GM12892 (cell line): ENCODE results near the gene USF2.

Experiments
- DNase-seq: peaks from one replicate; pipeline ENCODE4 v3.0.0; 2011; ENCODE audit not compliant: insufficient read length
- FAIRE-seq: peaks from 2 replicates; lab custom pipeline; 2011; peaks lifted over from hg19 to GRCh38; lab: Jason Lieb, UNC
- POLR2A ChIP-seq: IDR thresholded peaks from 2 replicates; pipeline ENCODE4 v1.6.1; 2011; ENCODE audit warnings: low read depth, low read length, control low read depth
- POLR2AphosphoS5 ChIP-seq: IDR thresholded peaks from 2 replicates; pipeline ENCODE4 v1.6.1; 2011; ENCODE audit warnings: low read depth, low read length, control low read depth
- TAF1 ChIP-seq: IDR thresholded peaks from 2 replicates; pipeline ENCODE4 v1.6.1; 2011; ENCODE audit warnings: low read depth, mild to moderate bottlenecking, control low read depth, low read length, borderline replicate concordance

USF2 gene

DNA sequence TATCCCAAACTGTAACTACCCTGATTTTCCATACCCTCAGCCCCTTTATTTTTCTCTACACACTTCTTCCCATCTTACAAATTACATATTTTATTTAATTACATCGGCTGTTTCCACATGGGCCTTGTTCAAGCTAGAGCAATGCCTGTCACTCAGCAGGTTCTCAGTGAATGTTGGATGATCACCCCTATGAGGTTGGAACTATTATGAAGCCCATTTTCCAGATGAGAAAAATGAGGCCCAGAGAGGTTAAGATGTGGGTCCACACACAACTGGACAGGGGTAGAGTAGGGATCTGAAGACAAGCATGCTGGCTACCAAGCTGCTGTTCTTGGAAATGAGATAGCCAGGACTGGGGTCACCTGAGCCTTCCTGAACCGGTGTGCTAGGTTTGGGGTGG, 33.2 kb downstream of the USF2 start:
- FAIRE-seq = no peak
- DNase-seq = no peak
- TF ChIP-seq TAF1 = no peak
- TF ChIP-seq POLR2A = no peak
- TF ChIP-seq POLR2AphosphoS5 = no peak

DNA sequence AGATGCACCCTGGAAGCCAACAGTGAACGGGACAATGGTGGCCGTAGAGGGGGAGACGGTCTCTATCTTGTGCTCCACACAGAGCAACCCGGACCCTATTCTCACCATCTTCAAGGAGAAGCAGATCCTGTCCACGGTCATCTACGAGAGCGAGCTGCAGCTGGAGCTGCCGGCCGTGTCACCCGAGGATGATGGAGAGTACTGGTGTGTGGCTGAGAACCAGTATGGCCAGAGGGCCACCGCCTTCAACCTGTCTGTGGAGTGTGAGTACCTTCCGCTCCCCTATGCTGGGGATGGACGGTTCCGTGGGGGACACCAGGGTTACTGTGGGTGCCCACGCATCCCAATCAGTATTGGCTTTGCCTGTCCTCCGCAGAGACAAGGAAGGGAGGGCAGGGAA, 33.7 kb downstream of the USF2 start:
- TF ChIP-seq POLR2AphosphoS5 (no peak), TAF1 (no peak), POLR2A (no peak)
- no peak for FAIRE-seq
- DNase-seq = no peak

- DNase-seq (no peak), FAIRE-seq (no peak)
- no peak for TF ChIP-seq TAF1
- TF ChIP-seq POLR2AphosphoS5 = no peak
- no peak for TF ChIP-seq POLR2A
Observed at GRCh38 chr19:35303357-35303915, 34.7 kb downstream of the USF2 start.

DNA sequence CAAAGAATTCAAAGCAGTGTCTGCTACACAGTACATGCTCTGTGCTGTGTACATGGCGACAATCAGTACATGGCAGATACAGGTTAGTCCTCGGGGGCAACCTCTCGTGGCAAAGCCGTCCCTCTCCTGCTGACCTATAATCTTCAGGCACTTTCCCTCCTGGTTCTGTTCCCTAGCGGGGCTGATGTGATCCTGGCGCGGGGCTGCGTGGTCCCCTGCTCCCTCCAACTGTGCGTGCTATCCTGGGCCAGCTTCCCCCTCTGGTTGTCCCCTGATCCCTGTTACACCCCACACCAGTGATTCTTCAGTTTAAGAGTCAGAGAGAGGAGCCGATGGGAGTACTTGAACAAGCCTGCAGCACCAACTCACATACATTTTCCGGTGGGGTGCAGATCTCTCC, 35.3 kb downstream of the USF2 start:
- TF ChIP-seq TAF1 (no peak), POLR2A (no peak), POLR2AphosphoS5 (no peak)
- DNase-seq = no peak
- FAIRE-seq = no peak

DNA sequence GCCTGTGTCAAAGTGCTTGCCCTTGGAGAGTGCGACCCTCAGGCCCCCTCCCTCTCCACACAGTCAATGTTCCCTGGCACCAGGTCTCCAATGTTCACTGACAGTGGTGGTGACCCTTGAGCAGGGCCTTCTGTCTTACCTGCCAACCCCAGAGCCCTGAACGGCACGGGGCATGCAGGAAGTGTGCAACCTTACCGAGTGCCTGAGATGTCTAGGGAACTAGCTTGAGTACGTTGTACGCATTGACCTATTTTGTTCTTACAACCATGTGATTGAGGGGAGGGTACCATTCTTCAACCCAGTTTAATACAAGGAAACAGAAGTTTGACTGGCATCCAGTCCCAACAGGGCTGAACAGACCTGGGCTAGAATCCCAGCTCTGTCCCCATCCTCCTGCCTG, 36.4 kb downstream of the USF2 start:
- no peak for TF ChIP-seq POLR2AphosphoS5
- TF ChIP-seq TAF1 = no peak
- no peak for TF ChIP-seq POLR2A
- peak; percentile 67 for FAIRE-seq
- DNase-seq = no peak

DNA sequence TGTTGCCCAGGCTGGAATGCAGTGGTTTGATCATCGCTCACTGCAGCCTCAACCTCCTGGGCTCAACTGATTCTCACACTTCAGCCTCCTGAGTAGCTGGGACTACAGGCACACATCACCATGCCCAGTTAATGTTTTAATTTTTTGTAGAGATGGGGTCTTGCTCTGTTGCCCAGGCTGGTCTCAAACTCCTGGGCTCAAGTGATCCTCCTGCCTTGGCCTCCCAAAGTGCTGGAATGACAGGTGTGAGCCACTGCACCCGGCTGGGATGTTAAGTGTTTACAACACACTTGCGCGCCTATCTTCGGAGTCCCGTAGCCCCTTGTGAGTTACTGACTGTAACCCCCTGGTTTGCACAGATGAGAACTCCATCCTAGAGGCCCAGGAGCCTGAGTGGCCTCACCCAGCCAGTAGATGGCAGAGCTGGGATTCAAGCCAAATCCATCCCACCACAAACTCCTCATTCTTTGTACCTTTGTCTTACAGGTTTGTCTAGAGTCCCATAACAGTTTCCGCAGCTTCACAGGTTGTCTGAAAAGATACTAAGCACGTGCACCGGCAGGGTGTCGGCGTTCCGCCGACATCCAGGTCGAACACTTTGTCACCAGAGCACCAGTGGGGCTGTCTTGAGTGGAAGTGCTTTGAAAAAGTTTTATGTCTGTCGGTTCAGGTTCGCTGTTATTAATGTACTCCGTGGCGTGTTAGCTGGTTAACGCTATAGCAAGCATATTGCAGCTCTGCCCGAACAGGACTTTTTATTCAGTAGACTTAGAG, 37.9 kb downstream of the USF2 start:
- peak; percentile 76 for FAIRE-seq
- TF ChIP-seq POLR2AphosphoS5 = no peak
- no peak for TF ChIP-seq TAF1
- no peak for DNase-seq

- FAIRE-seq (no peak), DNase-seq (no peak)
- TF ChIP-seq TAF1 (no peak), POLR2A (no peak), POLR2AphosphoS5 (no peak)
Observed at GRCh38 chr19:35307931-35308330, 39.2 kb downstream of the USF2 start.

GRCh38 chr19:35308910-35309309, 40.1 kb downstream of the USF2 start:
- no peak for TF ChIP-seq POLR2A
- no peak for TF ChIP-seq TAF1
- FAIRE-seq (no peak), DNase-seq (no peak)

DNA sequence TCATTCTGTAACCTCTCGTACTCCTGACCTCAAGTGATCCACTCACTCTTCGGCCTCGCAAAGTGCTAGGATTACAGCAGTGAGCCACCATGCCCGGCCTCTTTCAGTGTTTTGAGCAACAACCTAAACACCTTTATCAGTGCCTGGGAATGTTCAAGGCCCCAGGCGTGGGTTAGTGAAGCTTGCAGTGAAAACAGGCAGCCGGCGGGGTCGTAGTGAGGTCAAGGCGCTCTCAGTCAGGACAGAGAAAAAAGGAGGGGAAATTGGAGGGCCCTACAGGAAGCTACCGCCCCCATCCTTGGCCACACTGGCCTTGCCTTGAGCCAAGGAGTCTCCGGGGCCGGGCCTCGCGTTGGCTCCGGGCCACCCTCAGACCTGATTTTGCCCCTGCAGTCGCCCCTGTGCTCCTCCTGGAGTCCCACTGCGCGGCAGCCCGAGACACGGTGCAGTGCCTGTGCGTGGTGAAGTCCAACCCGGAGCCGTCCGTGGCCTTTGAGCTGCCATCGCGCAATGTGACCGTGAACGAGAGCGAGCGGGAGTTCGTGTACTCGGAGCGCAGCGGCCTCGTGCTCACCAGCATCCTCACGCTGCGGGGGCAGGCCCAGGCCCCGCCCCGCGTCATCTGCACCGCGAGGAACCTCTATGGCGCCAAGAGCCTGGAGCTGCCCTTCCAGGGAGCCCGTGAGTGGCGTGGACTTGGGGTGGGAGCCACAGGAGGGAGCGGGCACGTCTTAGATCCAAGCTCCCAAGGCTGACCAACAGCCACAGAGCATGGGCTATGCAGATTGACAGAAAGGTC, 40.9 kb downstream of the USF2 start:
- DNase-seq = no peak
- TF ChIP-seq TAF1 = no peak
- TF ChIP-seq POLR2AphosphoS5 = no peak
- no peak for TF ChIP-seq POLR2A
- FAIRE-seq = no peak

DNA sequence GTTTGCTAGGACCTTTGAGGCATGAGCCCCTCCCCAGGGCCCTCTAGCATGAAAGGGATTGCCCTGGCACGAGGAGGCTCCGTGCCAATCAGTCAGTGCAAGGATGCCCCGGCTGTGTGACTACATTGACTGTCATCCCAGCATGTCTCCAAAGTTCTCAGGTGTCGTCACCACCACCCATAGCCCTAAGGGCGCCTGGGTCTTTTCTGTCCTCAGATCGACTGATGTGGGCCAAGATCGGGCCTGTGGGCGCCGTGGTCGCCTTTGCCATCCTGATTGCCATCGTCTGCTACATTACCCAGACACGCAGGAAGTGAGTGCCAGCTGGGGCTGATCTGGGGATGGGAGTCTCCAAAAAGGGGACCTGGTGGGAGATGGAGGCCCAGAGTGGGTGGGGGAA, 41.6 kb downstream of the USF2 start:
- TF ChIP-seq TAF1 (no peak), POLR2AphosphoS5 (no peak), POLR2A (no peak)
- FAIRE-seq = no peak
- DNase-seq = no peak

DNA sequence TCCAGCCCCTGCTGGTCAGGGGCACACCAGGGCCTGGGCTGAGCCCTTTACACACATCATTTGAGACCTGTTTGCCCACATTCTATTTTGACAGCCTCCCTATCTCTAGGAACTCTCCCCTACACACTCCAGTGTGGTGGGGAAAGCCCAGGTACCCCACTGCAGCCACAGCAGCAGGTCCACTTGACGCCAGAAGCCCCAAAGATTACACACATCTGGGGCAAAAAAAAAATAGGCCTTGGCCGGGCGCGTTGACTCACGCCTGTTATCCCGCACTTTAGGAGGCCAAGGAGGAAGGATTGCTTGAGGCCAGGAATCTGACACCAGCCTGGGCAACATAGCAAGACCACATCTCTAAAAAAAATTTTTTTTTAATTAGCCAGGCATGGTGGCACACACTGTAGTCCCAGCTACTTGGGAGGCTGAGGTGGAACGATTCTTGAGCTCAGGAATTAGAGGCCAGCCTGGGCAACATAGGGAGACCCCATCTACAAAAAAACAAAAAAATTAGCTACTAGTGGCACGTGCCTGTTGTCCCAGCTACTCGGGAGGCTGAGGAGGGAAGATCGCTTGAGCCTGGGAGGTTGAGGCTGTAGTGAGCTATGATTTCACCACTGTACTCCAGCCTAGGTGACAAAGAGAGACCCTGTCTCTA, 42.2 kb downstream of the USF2 start:
- FAIRE-seq (no peak), DNase-seq (no peak)
- TF ChIP-seq POLR2A (no peak), POLR2AphosphoS5 (no peak), TAF1 (no peak)
